GM19099 (cell line): ENCODE results near the gene SUSD3.

Experiments
- POLR2A ChIP-seq: IDR thresholded peaks from 3 replicates; pipeline ENCODE4 v1.6.1; 2011; ENCODE audit warnings: low read depth; ENCODE audit not compliant: insufficient read length; ENCODE audit errors: extremely low read depth

Gene SUSD3

GRCh38 chr9:93099551-93100275 is 41.2 kb downstream of the SUSD3 start:
- TF ChIP-seq POLR2A: no peak

GRCh38 chr9:93100276-93100636 is 41.8 kb downstream of the SUSD3 start:
- TF ChIP-seq POLR2A: no peak

GRCh38 chr9:93105620-93106019 is 47.1 kb downstream of the SUSD3 start:
- no peak for TF ChIP-seq POLR2A

- no peak for TF ChIP-seq POLR2A
Observed at GRCh38 chr9:93107151-93107824, 48.8 kb downstream of the SUSD3 start.

GRCh38 chr9:93107825-93108161 is 49.3 kb downstream of the SUSD3 start:
- no peak for TF ChIP-seq POLR2A

GRCh38 chr9:93108291-93109041 is 50.0 kb downstream of the SUSD3 start:
- no peak for TF ChIP-seq POLR2A

GRCh38 chr9:93110311-93110855 is 51.9 kb downstream of the SUSD3 start:
- no peak for TF ChIP-seq POLR2A

- TF ChIP-seq POLR2A: no peak
Observed at GRCh38 chr9:93111001-93111370, 52.5 kb downstream of the SUSD3 start.

- no peak for TF ChIP-seq POLR2A
Observed at GRCh38 chr9:93111371-93112115, 53.0 kb downstream of the SUSD3 start.

- TF ChIP-seq POLR2A: no peak
Observed at GRCh38 chr9:93112116-93112863, 53.8 kb downstream of the SUSD3 start.

GRCh38 chr9:93112864-93113389 is 54.4 kb downstream of the SUSD3 start:
- no peak for TF ChIP-seq POLR2A

GRCh38 chr9:93114169-93114983 is 55.9 kb downstream of the SUSD3 start:
- TF ChIP-seq POLR2A: no peak

- no peak for TF ChIP-seq POLR2A
Observed at GRCh38 chr9:93114984-93115335, 56.5 kb downstream of the SUSD3 start.

GRCh38 chr9:93115486-93116071 is 57.1 kb downstream of the SUSD3 start:
- TF ChIP-seq POLR2A: no peak
